ENCODE results near the gene CANT1.
A peak's percentile ranks its signal among the peaks of the same experiment; 100 is the strongest.

CANT1 gene

GRCh38 chr17:78993981-78994671, 15.4 kb downstream of the CANT1 start:
- DNase-seq: no peak

GRCh38 chr17:78993241-78993956, 16.2 kb downstream of the CANT1 start:
- peak in 1 of 2 experiments; percentile 23 for DNase-seq

- DNase-seq: no peak
Observed at GRCh38 chr17:78992542-78993212, 16.9 kb downstream of the CANT1 start.

GRCh38 chr17:78991906-78992532, 17.5 kb downstream of the CANT1 start:
- no peak for DNase-seq

- DNase-seq: no peak
Observed at GRCh38 chr17:78991017-78991738, 18.4 kb downstream of the CANT1 start.

GRCh38 chr17:78990349-78991016, 19.1 kb downstream of the CANT1 start:
- DNase-seq: no peak

- DNase-seq: no peak
Observed at GRCh38 chr17:78988152-78988551, 21.4 kb downstream of the CANT1 start.

GRCh38 chr17:78986649-78987328, 22.8 kb downstream of the CANT1 start:
- DNase-seq: peak; percentile 48 to 74

- DNase-seq: peak; percentile 94 to 97
Observed at GRCh38 chr17:78986048-78986648, 23.4 kb downstream of the CANT1 start.

GRCh38 chr17:78985395-78985794, 24.2 kb downstream of the CANT1 start:
- DNase-seq: no peak

GRCh38 chr17:78981010-78981888, 28.3 kb downstream of the CANT1 start:
- no peak for DNase-seq

- DNase-seq: no peak
Observed at GRCh38 chr17:78980624-78980972, 29.0 kb downstream of the CANT1 start.

GRCh38 chr17:78979780-78980623, 29.6 kb downstream of the CANT1 start, which contains the start of gene LGALS3BP:
LGALS3BP (minus strand) TSS chr17:78979923; CDS start chr17:78977191, 2,732 bp downstream.
- DNase-seq: no peak

- no peak for DNase-seq
Observed at GRCh38 chr17:78977997-78978973, 31.3 kb downstream of the CANT1 start.

- DNase-seq: no peak
Observed at GRCh38 chr17:78977681-78977943, 32.0 kb downstream of the CANT1 start.

GRCh38 chr17:78976907-78977680, 32.5 kb downstream of the CANT1 start:
- DNase-seq: no peak
